H1 (cell line): Measurements from ENCODE around the gene ERCC6. TPM values are rescaled to one million over a fixed set of nuclear protein-coding genes. Genes with fewer than 3 reads are reported as not detected.

Experiments
- CTCF ChIA-PET: fragments of 300-600 bp; sonication (Branson Sonifier 250); formaldehyde crosslinking; loops from one replicate; lab custom pipeline; 2021; ENCODE audit not compliant: partially characterized antibody; lab: Charles Lee
- POLR2A ChIA-PET: fragments of 300-600 bp; sonication (Branson Sonifier 250); formaldehyde crosslinking; loops from one replicate; lab custom pipeline; 2021; ENCODE audit warnings: inconsistent platforms; ENCODE audit not compliant: partially characterized antibody; lab: Charles Lee
- DNase-seq, 2 experiments: peaks; one replicate each; pipeline versions ENCODE4 v3.0.0 to v3.0.0-alpha.2; 2010 to 2022; ENCODE audit warnings: low spot score in 2 of 2, low read depth in 1 of 2, mixed read lengths in 1 of 2
- FAIRE-seq: peaks from 2 replicates; lab custom pipeline; 2011; peaks lifted over from hg19 to GRCh38; lab: Jason Lieb, UNC
- H2AFZ ChIP-seq: 2 replicates; pipeline ENCODE4 v1.8.1; 2012; ENCODE audit warnings: low read length, inconsistent platforms
- H2AK5ac ChIP-seq: 2 replicates; pipeline ENCODE4 v1.6.1; 2013; ENCODE audit warnings: low read depth, low read length
- H2BK120ac ChIP-seq: replicated peaks from 2 replicates; pipeline ENCODE3; 2013; ENCODE audit warnings: low read depth, low read length, inconsistent platforms
- H2BK12ac ChIP-seq: 2 replicates; pipeline ENCODE4 v1.6.1; 2013; ENCODE audit warnings: low read depth, low read length
- H2BK15ac ChIP-seq: 2 replicates; pipeline ENCODE4 v1.6.1; 2013; ENCODE audit warnings: low read length
- H2BK20ac ChIP-seq: 2 replicates; pipeline ENCODE4 v1.6.1; 2013; ENCODE audit warnings: low read length
- H2BK5ac ChIP-seq: 2 replicates; pipeline ENCODE4 v1.6.1; 2013; ENCODE audit warnings: low read depth, low read length
- H3K14ac ChIP-seq: 2 replicates; pipeline ENCODE4 v1.6.1; 2013; ENCODE audit warnings: inconsistent platforms; ENCODE audit not compliant: insufficient read length
- H3K18ac ChIP-seq: 2 replicates; pipeline ENCODE4 v1.6.1; 2013; ENCODE audit warnings: low read length; ENCODE audit errors: extremely low read depth
- H3K23ac ChIP-seq: 2 replicates; pipeline ENCODE4 v1.6.1; 2013; ENCODE audit warnings: inconsistent platforms; ENCODE audit not compliant: insufficient read length
- H3K23me2 ChIP-seq: 2 replicates; pipeline ENCODE4 v1.6.1; 2013; ENCODE audit warnings: low read depth, low read length
- H3K27ac ChIP-seq: 2 replicates; pipeline ENCODE4 v1.6.1; 2011; ENCODE audit warnings: low read depth, low read length, inconsistent platforms
- H3K27me3 ChIP-seq, 4 experiments: replicated peaks in 1 of 4; 1 replicate in 1 of 4; 2 replicates in 3 of 4; pipeline versions ENCODE4 v1.6.1 to v1.8.1; 2011 to 2013; ENCODE audit warnings: low read length in 3 of 4, mild to moderate bottlenecking in 3 of 4, inconsistent platforms in 2 of 4, mixed read lengths in 2 of 4, moderate library complexity in 1 of 4; ENCODE audit not compliant: control insufficient read depth in 3 of 4, insufficient read depth in 3 of 4; ENCODE audit errors: extremely low read depth in 1 of 4
- H3K36me3 ChIP-seq, 4 experiments: 2 replicates each; pipeline versions ENCODE4 v1.6.1 to v1.8.1; 2011 to 2013; ENCODE audit warnings: mild to moderate bottlenecking in 4 of 4, low read length in 3 of 4, moderate library complexity in 2 of 4, control low read depth in 1 of 4, inconsistent platforms in 1 of 4; ENCODE audit not compliant: insufficient read depth in 4 of 4, control insufficient read depth in 2 of 4
- H3K4ac ChIP-seq: replicated peaks from 2 replicates; pipeline ENCODE3; 2013; ENCODE audit warnings: low read length, low read depth, mixed read lengths, inconsistent platforms; ENCODE audit not compliant: insufficient read length
- H3K4me1 ChIP-seq, 4 experiments: replicated peaks in 1 of 4; 1 replicate in 1 of 4; 2 replicates in 3 of 4; pipeline versions ENCODE4 v1.6.1 to v1.8.1; 2011 to 2013; ENCODE audit warnings: low read length in 3 of 4, inconsistent platforms in 2 of 4, mixed read lengths in 1 of 4; ENCODE audit not compliant: insufficient read depth in 4 of 4, control insufficient read depth in 3 of 4
- H3K4me2 ChIP-seq, 2 experiments: 2 replicates each; pipeline versions ENCODE4 v1.6.1 to v1.8.1; 2011 to 2013; ENCODE audit warnings: low read depth in 2 of 2, low read length in 2 of 2, control low read depth in 1 of 2, inconsistent platforms in 1 of 2, mild to moderate bottlenecking in 1 of 2; ENCODE audit not compliant: insufficient read depth in 1 of 2
- H3K4me3 ChIP-seq, 4 experiments: fragments of 200-600, 300-600 bp in 1 of 4; sonication (generic), shearing (Covaris generic), sonication (Bioruptor Twin) in 1 of 4; 2 replicates each; pipeline versions ENCODE4 v1.5.1 to v1.8.1; 2011 to 2016; ENCODE audit warnings: low read length in 4 of 4, low read depth in 3 of 4, control low read depth in 2 of 4, inconsistent platforms in 2 of 4, mild to moderate bottlenecking in 2 of 4, mixed read lengths in 1 of 4, moderate library complexity in 1 of 4; ENCODE audit not compliant: insufficient read depth in 2 of 4; ENCODE audit errors: extremely low read depth in 1 of 4
- H3K56ac ChIP-seq: replicated peaks from 2 replicates; pipeline ENCODE3; 2013; ENCODE audit warnings: low read depth, mild to moderate bottlenecking, mixed read lengths, low read length, inconsistent platforms; ENCODE audit not compliant: insufficient read length
- H3K79me1 ChIP-seq: 2 replicates; pipeline ENCODE4 v1.6.1; 2013; ENCODE audit warnings: low read depth, low read length, control low read depth
- H3K79me2 ChIP-seq, 2 experiments: 2 replicates each; pipeline versions ENCODE4 v1.6.1 to v1.8.1; 2012 to 2013; ENCODE audit warnings: low read length in 2 of 2, mild to moderate bottlenecking in 2 of 2, inconsistent platforms in 1 of 2; ENCODE audit not compliant: insufficient read depth in 2 of 2, control insufficient read depth in 1 of 2
- H3K9ac ChIP-seq, 4 experiments: replicated peaks in 1 of 4; 1 replicate in 1 of 4; 2 replicates in 3 of 4; pipeline versions ENCODE4 v1.6.1 to v1.8.1; 2011 to 2013; ENCODE audit warnings: low read depth in 3 of 4, low read length in 3 of 4, control low read depth in 2 of 4, mild to moderate bottlenecking in 2 of 4, moderate library complexity in 2 of 4, inconsistent platforms in 1 of 4; ENCODE audit errors: extremely low read depth in 1 of 4
- H3K9me3 ChIP-seq, 2 experiments: 2 replicates each; pipeline versions ENCODE4 v1.6.1 to v1.8.1; 2012 to 2013; ENCODE audit warnings: mild to moderate bottlenecking in 2 of 2, moderate library complexity in 2 of 2, control low read depth in 1 of 2, inconsistent platforms in 1 of 2, low read depth in 1 of 2, low read length in 1 of 2, mixed read lengths in 1 of 2; ENCODE audit not compliant: insufficient read depth in 2 of 2
- H4K20me1 ChIP-seq, 2 experiments: replicated peaks in 1 of 2; 2 replicates each; pipeline versions ENCODE3 to v1.8.1; 2011 to 2013; ENCODE audit warnings: inconsistent platforms in 2 of 2, low read length in 2 of 2, mild to moderate bottlenecking in 1 of 2; ENCODE audit not compliant: insufficient read depth in 2 of 2, control insufficient read depth in 1 of 2
- H4K5ac ChIP-seq: 2 replicates; pipeline ENCODE4 v1.6.1; 2013; ENCODE audit warnings: low read length, low read depth, mixed read lengths, inconsistent platforms; ENCODE audit not compliant: insufficient read length
- H4K8ac ChIP-seq: 2 replicates; pipeline ENCODE4 v1.8.0; 2013; ENCODE audit warnings: mild to moderate bottlenecking, moderate library complexity, low read length, inconsistent platforms; ENCODE audit not compliant: insufficient read depth; ENCODE audit errors: extremely low read depth
- H4K91ac ChIP-seq: replicated peaks from 2 replicates; pipeline ENCODE3; 2013; ENCODE audit warnings: low read length, mixed read lengths, inconsistent platforms; ENCODE audit not compliant: insufficient read length
- CBX8 ChIP-seq: fragments of 300-800, 300-1000 bp; sonication (generic); IDR thresholded peaks from 2 replicates; pipeline ENCODE4 v1.7.1; 2016; ENCODE audit warnings: low read depth, low read length, borderline replicate concordance
- CTBP2 ChIP-seq: IDR thresholded peaks from 2 replicates; pipeline ENCODE4 v1.7.0; 2011; ENCODE audit warnings: borderline replicate concordance, mild to moderate bottlenecking, moderate library complexity, mixed read lengths, low read length; ENCODE audit not compliant: insufficient read depth, insufficient read length
- GTF2F1 ChIP-seq: IDR thresholded peaks from 2 replicates; pipeline ENCODE4 v1.6.1; 2012; ENCODE audit warnings: low read depth, low read length, improper control_type of control experiment, borderline replicate concordance
- NANOG ChIP-seq: IDR thresholded peaks from 2 replicates; pipeline ENCODE4 v1.6.1; 2011; ENCODE audit warnings: low read length, low read depth, mild to moderate bottlenecking, inconsistent platforms; ENCODE audit not compliant: insufficient read depth, poor library complexity, severe bottlenecking
- NRF1 ChIP-seq: IDR thresholded peaks from 2 replicates; pipeline ENCODE4 v1.6.1; 2011; ENCODE audit warnings: mild to moderate bottlenecking, low read depth, low read length, improper control_type of control experiment
- TAF1 ChIP-seq: IDR thresholded peaks from 2 replicates; pipeline ENCODE4 v1.6.1; 2011; ENCODE audit warnings: mild to moderate bottlenecking, low read depth, low read length
- TAF7 ChIP-seq: optimal IDR thresholded peaks from 2 replicates; pipeline ENCODE3; 2011; ENCODE audit warnings: low read depth, mild to moderate bottlenecking, inconsistent platforms, low read length, moderate library complexity, borderline replicate concordance
- WGBS, 2 experiments: shearing (Covaris generic) in 1 of 2; methylation state at CpG; one replicate each; pipeline versions ENCODE4 v1.1.6 to v1.1.7; 2013 to 2015; ENCODE audit warnings: low lambda C conversion rate in 2 of 2, mixed read lengths in 2 of 2, inconsistent platforms in 1 of 2, low coverage in 1 of 2, missing lambda C conversion rate in 1 of 2; ENCODE audit not compliant: insufficient replicate concordance in 2 of 2, insufficient coverage in 1 of 2, insufficient read length in 1 of 2; ENCODE audit errors: extremely low coverage in 1 of 2, missing lambda C conversion rate in 1 of 2; 5-methylcytosine and 5-hydroxymethylcytosine counted together
- polyA plus RNA-seq, 7 experiments: library from polyadenylated mRNA; depleted of rRNA in 3 of 7; stranded (reverse) in 5 of 7; unstranded in 2 of 7; fragments of >200 nt in 5 of 7; fragments of 200-250 nt in 2 of 7; gene quantifications; 1 replicate in 5 of 7; 2 replicates in 1 of 7; 4 replicates in 1 of 7; pipeline versions ENCODE4 v1.2.1 to v1.2.3, GENCODE V29; 2011 to 2013; ENCODE audit warnings: missing spikeins in 2 of 7, mixed read lengths in 2 of 7
- total RNA-seq: library from RNA; stranded (reverse); fragmentation: NEBNext Ultra II Directional; extraction: Animal tissue kit (Norgen Biotek cat#: 25700); gene quantifications from 2 replicates; pipeline ENCODE4 v1.2.1, GENCODE V29; 2021

ERCC6 gene
- total and polyA plus RNA-seq, 2 of the 8 experiments (the other 6 are each of a cell fraction or from before 2014, with no cell fraction given), result 4.1 to 11.9 TPM

- Histone ChIP-seq H3K79me1 (no peaks in the 10 kb centered on the region), H3K9ac (no peak overlapping the region), H4K20me1 (no peaks in the 10 kb centered on the region), H2BK5ac (no peak overlapping the region), H3K4ac (no peak overlapping the region), H2BK15ac (no peak overlapping the region), H3K36me3 (no peaks in the 10 kb centered on the region), H2AFZ (no peak overlapping the region), H3K23ac (no peak overlapping the region)
- FAIRE-seq, result no peak
- TF ChIP-seq CTBP2 (no peak), TAF1 (no peak), NANOG (no peak), CBX8 (no peak), GTF2F1 (no peak), TAF7 (no peak), NRF1 (no peak)
- TF ChIP-seq, all 59 proteins: peak for 0
- H3K14ac ChIP-seq, result no peak overlapping the region
- H4K91ac ChIP-seq, result no peak overlapping the region
- no peak overlapping the region for H2BK20ac ChIP-seq
- H3K9me3 ChIP-seq, result no peaks in the 10 kb centered on the region
- CTCF ChIA-PET, result interaction anchor here (0.6 to 4.6 kb wide), 3 partner anchors 10 to 94 kb away, joined by 3 to 33 read pairs (median 17); no protein-coding TSS in a partner anchor
- DNase-seq, result no peak
- no peaks in the 10 kb centered on the region for H3K4me1 ChIP-seq
- H3K23me2 ChIP-seq, result no peaks in the 10 kb centered on the region
- H3K18ac ChIP-seq, result no peak overlapping the region
- no peak overlapping the region for H3K4me3 ChIP-seq
- H2BK12ac ChIP-seq, result no peak overlapping the region
- H2BK120ac ChIP-seq, result no peak overlapping the region
- no peaks in the 10 kb centered on the region for H3K27me3 ChIP-seq
- H4K8ac ChIP-seq, result no peak overlapping the region
- no peak overlapping the region for H2AK5ac ChIP-seq
- 95% methylated on average over 2 of the region's 2 CpGs; no CpG with 5 or more reads in 1 of the 2 experiments for WGBS, 2 experiments
- H3K79me2 ChIP-seq, result no peaks in the 10 kb centered on the region
- no peak overlapping the region for H3K27ac ChIP-seq
- no peak overlapping the region for H4K5ac ChIP-seq
- POLR2A ChIA-PET, result no interaction called here
- H3K56ac ChIP-seq, result no peak overlapping the region
- no peak overlapping the region for H3K4me2 ChIP-seq
Observed at GRCh38 chr10:49502358-49502757, 36.6 kb downstream of the ERCC6 start.
